NCI-H524 (cell line): ENCODE measurements around the gene ORAI3.
A peak's percentile ranks its signal among the peaks of the same experiment; 100 is the strongest.

Source experiments
- DNase-seq, 2 experiments: peaks; one replicate each; lab custom pipeline; 2025; lab: John Stamatoyannopoulos, UW

The ORAI3 gene

DNA sequence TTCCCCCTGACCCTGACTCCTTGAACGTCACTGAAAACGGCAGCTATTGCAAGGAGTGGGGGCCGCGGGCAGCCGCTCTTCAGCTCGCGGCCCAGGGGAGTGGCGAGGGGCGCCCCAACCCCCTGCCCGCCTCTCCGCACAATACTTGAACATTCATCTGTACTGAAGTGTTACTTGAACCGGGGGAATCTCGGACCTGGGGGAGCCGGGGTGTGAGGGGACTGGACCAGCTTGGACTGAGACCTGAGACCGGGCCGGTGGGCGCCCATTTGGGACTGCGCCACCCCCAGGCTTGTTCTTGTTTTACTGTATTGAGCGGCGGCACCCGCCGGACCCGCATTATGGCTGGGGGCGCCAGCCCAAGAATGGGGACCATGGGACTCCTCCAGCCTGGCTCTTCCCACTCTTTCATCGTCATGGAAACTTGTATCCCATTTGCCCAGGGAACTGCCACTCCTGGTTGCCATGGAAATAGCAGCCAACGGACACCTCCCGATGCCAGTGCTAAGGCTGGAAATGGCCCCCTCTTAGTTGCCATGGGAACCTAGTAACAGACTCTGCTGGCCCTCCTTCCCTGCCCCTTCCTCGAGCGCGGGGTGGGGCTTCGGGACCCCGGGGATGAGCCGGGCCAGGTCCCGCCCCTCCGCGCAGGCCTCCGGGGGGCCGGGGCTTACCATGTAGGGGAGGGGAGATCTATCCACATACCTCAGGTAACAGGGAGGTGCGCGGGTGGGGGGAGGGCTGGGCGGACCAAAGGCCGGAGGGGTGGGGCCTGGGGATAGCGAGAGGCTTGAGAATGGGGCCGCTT is 805 bp upstream of the ORAI3 start:
- peak; percentile 98 for DNase-seq

DNA sequence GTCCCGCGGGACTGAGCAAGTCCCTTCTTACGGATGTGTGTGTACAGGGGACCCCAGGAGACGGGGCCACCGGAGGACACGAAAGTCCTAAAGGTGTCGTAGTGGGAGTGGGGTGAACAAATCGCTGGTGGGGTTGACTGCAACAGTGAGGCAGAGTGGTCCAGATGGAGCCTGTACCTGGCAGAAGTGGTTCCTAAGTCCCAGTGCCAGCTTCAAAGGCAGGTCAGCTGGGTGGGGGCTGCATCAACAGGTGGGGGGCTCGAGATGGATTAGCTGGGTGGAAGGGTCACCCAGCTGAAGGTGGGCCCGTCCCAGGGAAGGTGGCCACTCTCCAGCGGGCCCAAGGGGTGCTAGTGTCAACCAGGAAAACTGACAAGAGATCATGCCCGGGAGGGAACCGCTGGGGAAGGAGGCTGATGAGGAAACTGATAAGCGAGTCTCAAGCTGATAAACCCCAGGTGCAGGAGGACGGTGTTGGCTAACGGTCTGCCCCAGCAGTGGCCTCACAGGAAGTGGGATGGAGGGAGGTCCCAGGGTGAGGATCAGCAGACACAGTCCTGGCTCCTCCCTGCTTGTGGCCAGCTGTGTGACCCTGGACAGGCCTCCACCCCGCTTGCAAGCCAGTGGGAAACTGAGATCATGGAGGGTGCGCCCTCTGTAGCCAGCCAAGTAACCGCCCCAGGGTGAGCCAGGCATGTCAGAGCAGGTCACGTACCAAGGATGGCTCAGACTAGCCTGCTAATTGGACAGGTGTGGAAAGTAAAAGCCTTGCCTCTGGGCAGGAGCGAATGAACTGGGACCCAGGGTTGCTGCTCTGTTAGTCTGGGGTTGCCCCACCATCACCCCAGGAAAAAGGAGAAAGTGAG is 1.0 kb downstream of the ORAI3 start:
- DNase-seq, result peak in 1 of 2 experiments; percentile 30

DNA sequence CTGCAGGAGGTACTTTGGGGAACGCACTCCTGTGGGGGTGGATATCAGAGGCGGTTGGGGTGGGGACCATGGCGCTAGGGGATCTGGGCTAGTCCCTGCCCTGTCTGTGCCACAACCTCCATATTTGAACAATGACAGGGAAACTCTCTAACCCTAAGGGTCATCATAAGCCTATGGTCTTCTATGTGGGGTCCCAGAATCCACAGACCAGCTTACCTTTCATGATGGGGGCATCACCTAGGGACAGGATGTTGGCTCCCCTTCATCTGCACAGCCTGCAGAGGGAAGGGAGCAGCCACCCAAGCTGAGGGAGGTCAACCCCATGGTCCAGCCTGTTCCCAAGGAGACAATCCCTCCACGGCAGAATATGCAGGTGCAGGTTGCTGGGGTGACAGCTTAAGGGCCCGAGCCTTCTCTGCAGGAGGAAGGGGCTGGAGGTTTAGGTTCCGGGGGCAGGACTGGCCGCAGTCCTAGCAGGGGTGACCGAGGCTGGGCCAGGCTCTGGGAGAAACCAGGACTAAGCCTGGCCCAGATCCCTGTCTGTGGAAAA is 1.7 kb downstream of the ORAI3 start:
- no peak for DNase-seq

DNA sequence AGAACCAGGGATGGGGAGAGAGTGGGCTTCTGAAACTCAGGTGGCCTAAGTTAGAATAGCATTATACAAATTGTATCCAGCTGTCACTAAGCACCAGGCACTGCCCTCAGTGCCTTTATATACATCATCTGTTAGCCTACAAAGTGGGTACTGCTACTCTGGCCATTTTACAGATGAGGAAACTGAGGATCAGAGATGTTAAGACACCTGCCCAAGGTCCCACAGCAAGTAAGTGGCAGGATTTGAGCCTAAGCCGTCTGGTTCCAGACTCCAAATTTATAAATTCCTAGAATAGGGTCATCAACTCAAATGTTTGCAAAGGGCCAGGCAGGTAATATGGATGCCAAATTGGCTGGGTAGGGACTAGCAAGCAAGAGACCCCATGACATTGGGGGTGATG is 2.3 kb downstream of the ORAI3 start:
- no peak for DNase-seq

DNA sequence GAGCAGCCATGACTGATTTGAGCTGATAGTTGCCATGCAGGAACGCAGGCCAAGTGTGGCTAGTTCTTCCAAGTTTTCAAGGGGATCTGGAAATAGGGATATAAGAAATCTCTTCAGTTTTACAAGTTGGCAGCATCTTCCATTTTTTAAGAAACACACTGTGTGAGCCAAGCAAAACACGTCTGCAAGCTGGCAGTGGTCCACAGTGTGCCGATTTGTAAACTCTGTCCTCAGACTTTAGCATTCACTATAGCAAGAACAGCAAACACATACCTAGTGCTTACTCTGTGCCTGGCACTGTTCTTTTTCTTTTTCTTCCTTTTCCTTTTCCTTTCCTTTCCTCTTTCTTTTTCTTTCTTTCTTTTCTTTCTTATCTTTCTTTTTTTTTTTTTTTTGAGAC is 2.9 kb downstream of the ORAI3 start:
- no peak for DNase-seq

DNA sequence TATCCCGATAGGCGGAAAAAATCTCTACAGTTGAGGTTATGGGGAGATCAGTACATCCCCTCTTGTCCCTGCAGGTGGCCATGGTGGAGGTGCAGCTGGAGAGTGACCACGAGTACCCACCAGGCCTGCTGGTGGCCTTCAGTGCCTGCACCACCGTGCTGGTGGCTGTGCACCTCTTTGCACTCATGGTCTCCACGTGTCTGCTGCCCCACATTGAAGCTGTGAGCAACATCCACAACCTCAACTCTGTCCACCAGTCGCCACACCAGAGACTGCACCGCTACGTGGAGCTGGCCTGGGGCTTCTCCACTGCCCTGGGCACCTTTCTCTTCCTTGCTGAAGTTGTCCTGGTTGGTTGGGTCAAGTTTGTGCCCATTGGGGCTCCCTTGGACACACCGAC is 4.2 kb downstream of the ORAI3 start:
- DNase-seq, result no peak

DNA sequence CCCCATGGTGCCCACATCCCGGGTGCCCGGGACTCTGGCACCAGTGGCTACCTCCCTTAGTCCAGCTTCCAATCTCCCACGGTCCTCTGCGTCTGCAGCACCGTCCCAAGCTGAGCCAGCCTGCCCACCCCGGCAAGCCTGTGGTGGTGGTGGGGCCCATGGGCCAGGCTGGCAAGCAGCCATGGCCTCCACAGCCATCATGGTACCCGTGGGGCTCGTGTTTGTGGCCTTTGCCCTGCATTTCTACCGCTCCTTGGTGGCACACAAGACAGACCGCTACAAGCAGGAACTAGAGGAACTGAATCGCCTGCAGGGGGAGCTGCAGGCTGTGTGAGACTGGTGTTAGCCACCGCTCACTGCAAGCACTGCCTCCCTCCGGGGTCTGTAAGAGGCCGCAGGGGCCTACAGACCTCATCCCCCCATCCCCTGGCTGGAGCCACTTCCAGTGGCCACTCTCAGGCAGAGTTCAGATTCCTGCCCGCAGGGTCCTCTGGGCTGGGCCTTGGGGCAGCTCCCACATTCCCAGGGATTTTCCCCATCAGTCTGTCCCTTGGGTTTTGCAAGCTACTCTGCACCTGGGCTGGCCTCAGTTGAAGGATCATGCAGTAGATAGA is 4.8 kb downstream of the ORAI3 start:
- DNase-seq, result peak; percentile 76 to 91

DNA sequence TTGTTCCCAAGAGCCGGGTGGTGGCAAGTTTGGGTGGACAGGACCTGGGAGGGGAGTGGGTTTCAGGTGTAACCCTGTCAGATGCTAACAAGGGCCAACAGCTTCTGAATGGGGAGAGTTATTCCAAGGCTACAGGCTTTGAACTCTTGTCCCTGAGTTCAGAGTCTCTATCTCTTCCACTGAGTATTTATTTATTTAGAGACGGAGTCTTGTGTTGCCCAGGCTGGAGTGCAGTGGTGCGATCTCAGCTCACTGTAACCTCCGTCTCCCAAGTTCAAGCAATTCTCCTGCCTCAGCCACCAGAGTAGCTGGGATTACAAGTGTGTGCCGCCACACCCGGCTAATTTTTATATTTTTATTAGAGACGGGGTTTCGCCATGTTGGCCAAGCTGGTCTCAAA is 6.1 kb downstream of the ORAI3 start:
- DNase-seq, result no peak

DNA sequence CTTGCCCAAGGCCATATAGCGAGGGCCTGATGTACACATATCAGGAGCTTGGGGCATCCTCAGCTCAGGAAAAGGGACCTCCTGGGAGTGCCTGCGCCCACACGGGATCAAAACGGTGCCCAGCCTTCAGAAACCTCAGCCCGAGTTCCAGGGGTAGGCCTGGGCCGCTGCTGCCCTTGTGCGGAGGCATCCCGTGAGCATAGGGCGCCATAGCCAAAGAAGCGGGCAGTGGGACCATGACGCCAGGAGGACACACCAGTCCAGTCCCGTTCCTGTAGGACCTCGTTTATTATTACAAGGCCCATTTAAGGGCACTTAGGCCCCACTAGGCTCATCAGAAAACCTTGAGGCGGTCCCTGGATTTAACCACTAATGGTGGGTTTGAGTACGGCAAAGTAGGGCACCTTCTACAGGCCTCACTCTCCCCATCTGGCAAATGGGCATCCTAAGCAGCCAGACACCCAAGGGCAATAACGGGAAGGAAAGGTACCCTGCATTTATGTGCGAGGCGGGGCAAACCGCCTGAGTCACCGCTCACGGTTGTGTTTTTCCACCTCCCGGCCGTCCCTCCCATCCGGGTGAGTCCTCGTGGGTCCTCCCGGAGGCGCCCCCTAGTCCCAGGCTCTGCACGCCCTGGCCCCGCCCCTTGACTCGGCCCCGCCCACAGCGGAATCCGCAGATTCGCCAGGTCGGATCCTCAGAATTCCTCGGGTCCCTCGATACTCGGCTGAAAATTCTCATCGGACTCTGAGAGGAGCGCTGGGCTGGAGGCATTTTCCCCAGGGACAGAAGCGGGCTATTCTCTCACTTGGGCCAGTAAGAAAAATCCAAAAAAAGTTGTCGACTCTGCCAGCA is 8.0 kb downstream of the ORAI3 start:
- peak; percentile 67 to 82 for DNase-seq

DNA sequence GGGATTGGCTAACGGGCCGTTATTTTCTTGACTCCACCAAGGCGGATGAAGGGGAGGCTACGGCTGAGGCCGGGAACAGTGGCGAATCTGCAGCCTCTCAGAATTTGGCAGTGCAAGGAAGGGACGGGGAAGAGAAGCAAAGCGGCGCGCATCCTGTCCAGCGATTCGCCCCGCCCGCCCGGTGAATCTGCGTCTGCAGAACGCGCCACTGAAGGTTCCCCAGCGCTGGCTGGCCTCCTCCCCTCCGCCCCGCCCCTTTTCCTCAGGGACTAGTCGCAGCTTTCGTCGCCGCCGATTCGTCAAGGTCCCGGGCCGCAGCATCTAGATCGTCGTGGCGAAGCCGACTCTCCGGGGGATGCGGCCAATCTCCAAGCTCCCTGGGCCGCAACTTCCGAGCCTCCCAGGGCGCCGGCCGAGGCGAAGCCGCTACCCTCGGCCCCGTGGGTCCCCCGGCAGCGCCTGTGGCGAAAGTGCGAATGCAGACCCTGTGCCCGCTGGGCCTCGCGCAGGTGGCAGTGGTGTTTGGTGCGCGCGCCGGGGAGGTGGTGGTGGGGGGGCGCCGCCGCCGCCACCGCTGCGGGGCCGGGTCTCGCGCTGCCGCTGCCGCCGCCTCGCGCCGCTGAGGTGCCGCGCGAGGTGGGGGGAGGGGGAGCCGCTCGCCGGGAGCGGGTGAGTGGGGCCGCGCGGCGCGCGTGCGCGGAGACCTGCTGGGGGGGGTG is 8.7 kb downstream of the ORAI3 start, which contains the start of gene SETD1A:
SETD1A (plus strand) TSS at position 299 of the 719 bp plus-strand sequence. CDS start 978 bp downstream, outside the sequence.
- peak; percentile 93 to 94 for DNase-seq

DNA sequence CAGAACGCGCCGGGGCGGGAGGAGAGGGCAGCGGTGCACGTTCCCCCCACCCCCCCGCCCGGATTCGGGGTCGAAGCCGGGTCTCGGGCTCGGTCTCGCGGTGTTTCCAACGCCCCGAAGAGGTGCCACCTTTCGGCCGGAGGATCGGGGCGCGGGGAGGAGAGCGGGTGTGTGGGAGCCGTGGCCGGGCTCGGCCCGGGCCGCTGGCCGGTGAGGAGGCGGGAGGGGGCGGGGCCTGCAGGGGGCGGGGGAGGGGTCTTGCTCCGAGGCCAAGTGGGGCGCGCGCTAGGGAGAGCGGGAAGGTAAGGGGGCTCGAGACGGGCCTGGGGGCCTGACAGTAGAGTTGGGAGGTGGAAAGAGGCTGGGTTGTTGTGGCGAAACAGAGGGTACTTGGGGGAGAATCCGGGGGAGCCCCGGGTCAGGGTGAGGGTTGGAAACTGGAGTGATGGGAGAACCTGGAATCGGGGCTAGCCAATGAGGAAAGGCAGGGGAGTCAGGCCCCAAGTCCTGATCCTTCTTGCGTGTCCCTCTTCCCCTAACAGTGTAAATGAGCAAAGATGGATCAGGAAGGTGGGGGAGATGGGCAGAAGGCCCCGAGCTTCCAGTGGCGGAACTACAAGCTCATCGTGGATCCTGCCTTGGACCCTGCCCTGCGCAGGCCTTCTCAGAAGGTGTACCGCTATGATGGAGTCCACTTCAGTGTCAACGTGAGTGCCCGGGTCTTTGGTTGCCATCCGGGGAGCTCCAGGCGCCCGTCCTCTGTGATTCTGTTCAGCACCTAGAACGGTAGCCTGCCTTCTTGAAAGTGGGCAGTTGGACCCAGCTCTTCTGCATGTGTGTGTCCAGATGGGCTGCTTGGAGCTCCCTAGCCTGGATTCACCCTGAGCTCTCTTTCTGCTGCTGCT is 9.6 kb downstream of the ORAI3 start:
- peak in 1 of 2 experiments; percentile 71 for DNase-seq

DNA sequence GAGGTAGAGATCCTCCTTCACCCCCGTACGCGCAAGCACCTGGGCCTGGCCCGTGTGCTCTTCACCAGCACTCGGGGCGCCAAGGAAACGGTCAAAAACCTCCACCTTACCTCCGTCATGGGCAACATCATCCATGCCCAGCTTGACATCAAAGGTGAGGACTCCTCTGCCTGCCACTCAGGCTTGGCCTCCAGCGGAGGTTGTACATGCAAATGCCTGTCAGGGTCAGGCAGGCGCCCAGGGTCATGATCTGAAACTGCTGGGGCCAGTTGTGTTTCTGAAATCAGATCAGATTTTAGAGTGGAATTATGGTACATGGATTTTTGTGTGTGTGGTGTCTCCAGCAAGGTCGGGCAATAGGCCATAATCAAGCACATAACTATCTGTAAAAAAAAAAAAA is 12.5 kb downstream of the ORAI3 start:
- DNase-seq, result no peak

DNA sequence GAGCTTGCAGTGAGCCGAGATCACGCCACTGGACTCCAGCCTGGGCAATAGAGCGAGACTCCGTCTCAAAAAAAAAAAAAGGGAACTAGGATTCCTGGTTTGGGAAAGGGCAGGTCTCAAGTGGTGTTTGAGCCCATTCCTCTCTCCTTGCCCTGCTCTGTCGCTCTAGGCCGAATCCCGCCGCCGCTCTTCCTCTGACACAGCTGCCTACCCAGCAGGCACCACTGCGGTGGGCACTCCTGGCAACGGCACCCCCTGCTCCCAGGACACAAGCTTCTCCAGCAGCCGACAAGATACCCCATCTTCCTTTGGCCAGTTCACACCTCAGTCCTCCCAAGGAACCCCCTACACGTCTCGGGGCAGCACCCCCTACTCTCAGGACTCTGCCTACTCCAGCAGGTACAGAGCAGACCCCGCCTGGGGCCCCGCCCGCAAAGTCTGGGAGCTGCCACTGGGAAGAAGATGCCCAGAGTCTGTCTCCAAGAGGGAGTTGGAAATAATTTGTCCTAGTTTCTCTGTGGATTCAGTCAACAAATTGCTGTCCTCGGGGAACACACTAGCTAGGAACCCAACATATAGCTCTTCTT is 15.2 kb downstream of the ORAI3 start:
- DNase-seq, result no peak

DNA sequence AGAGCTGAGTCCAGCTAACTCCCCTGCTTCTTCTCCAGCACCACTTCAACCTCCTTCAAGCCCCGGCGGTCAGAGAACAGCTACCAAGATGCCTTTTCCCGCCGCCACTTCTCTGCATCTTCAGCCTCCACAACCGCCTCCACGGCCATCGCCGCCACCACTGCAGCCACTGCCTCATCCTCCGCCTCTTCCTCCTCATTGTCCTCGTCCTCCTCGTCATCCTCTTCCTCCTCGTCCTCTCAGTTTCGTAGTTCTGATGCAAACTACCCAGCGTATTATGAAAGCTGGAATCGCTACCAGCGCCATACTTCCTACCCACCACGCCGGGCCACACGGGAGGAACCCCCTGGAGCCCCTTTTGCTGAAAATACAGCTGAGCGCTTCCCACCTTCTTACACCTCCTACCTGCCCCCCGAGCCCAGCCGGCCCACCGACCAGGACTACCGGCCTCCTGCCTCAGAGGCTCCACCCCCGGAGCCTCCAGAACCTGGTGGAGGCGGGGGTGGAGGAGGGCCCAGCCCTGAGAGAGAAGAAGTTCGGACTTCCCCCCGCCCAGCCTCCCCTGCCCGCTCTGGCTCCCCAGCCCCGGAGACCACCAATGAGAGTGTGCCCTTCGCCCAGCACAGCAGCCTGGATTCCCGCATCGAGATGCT is 15.8 kb downstream of the ORAI3 start:
- no peak for DNase-seq

DNA sequence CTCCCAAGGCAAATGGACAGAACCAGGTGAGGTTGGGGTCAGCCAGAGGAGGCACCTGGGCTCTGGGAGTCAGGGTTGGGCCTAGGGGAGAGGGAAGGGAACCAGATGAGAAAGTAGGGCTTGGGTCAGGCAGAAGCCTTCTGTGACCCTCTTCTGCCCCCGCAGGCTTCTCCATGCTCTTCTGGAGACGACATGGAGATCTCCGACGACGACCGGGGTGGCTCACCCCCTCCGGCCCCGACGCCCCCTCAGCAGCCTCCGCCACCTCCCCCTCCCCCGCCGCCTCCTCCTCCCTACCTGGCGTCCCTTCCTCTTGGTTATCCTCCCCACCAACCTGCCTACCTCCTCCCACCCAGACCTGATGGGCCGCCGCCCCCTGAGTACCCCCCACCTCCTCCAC is 16.6 kb downstream of the ORAI3 start:
- DNase-seq, result no peak

DNA sequence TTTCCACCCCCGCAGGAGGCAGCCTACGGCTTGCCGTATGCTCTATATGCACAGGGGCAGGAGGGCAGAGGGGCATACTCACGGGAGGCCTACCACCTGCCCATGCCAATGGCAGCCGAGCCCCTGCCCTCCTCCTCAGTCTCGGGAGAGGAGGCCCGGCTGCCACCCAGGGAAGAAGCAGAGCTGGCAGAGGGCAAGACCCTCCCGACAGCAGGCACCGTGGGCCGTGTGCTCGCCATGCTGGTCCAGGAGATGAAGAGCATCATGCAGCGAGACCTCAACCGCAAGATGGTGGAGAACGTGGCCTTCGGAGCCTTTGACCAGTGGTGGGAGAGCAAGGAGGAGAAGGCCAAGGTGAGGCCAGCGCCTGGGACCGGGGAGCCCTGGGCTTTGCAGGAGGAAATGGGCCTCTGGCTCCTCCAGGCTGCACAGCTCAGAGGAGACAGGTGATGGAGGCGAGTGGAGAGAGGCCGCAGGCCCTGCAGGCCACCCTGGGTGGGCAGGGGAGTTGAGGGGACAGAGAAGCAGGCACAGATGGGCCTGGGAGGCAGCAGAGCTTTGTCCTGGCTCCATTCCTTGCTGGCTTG is 17.3 kb downstream of the ORAI3 start:
- DNase-seq, result no peak

DNA sequence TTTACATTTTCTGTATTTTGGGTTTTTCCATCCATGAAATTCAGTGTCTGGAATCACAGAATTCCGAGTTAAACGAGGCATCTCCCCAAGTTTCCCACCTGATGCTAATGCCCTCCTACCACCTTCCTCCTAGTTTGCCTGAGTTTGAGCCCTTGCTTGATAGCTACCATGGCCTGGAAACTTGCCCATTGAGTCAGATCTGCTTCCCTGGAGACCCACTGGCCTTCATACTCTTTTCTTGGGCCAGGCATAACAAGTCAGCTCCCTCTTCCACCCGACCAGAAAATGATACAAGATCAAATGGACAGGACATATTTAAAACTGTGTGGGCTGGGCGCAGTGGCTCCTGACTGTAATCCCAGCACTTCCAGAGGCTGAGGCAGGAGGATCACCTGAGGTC is 18.9 kb downstream of the ORAI3 start:
- DNase-seq, result no peak

DNA sequence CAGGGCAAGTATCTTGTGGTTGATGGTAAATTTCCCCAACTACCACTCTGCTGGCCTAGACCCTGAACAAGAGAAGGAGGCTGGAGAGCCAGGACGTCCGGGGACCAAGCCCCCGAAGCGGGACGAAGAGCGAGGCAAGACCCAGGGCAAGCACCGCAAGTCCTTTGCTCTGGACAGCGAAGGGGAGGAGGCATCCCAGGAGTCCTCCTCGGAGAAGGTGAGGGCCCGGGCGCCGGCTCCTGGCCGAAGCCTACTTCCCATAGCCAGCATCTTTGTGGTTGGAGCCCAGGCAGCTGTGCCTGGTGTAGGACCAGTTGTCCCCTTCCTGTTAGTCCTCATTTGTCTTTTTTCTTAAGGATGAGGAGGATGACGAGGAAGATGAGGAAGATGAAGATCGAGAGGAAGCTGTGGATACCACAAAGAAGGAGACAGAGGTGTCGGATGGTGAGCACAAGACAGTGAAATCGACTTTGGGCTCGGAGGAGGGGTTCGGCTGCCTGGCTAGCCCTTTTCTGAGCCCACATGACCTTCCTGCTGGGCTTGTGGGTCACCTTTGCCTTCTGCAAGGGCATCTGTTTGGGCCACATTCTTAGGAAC is 20.5 kb downstream of the ORAI3 start:
- DNase-seq, result no peak
